ENCODE data around the gene PALLD.

The PALLD gene

DNA sequence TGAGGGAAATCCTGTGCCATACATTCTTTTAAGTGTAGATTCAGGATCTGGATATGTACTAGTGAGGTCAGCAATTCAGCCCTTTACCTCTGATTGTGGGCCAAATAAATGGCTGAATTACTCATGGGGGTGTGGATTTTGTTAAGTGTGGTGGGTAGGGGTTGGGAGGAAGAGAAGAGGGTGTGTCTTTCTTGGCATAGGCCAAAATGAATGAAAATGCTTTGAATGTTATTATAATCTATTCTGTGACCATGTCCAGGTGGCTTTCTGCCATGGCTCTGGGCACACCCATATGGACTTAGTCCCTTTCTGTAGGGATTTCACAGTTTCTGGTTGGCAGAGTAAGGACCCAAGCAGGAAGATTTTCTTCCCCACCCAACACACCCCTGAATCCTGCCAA lies 268.9 kb downstream of the PALLD start:
- DNase-seq (ENCODE audit: low spot score) = no peak

DNA sequence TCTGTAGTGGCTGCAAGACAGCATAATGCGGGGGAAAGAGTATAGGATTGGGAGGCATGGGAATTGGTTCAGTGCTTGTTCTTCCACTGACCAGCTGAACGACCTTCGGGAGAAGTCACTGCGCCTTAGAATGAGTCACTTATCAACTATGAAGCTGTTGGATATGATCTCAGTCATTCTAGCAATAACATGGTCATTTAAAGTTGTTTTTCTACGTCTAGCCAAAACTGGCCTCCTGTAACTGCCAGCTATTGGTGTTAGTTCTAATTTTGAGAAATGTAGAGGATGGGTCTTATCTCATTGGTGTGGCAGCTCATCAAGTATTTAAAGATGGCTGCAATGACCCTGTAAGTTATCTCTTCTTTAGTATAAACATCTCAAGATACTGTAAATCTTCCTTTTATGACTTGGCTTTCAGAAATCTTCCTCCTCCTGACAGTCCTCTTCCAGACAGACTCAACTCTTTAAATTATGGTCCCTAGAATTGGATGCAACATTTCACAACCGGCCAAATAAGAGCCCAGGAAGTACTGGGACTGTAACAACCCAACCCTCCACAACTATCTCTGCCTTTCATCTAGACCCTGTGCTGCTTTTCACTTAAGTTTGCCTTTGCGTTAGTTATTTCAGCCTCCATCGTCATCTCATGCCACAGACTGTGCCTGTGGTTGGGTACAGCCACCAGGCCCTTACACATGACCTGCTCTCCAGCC lies 269.9 kb downstream of the PALLD start:
- DNase-seq (ENCODE audit: low spot score) = no peak

DNA sequence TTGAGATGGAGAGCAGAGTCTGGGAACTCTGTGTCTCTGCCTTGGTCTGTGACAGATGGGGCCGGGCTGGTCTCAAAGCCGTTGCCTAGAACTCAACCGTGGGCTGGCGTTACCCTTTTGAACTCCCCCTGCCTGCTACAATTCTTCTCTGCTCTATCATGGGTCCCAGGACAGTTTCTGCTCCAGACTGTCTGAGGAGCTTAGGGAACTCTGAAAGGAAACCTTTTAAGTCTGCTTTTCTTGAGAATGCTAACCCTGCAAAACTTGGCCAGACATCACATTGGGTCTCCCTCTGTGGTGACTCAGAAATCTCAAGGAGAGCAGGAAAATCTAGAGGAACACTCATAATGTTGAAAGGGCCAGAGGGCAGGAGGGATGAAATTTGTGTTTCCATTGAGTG lies 272.6 kb downstream of the PALLD start:
- DNase-seq (ENCODE audit: low spot score) = no peak

DNA sequence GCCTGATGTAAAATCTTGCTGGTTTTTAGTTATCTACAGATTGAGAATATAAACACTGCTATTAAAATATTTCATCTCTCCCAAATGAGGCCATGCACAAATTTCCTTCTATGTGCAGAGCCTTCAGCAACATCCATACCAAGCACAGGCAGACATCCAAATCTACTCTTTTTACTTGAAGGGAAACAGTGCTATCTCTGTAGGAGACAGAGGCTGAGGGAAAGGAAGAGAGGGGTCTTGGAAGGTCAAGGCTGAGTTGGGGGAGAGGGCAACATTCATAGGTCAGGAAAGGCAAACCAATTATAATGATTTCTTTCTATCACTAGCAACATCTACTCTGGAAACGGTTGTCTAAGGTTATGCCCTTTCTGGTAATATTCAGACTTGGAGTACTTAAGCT lies 273.0 kb downstream of the PALLD start:
- no peak for DNase-seq (ENCODE audit: low spot score)

DNA sequence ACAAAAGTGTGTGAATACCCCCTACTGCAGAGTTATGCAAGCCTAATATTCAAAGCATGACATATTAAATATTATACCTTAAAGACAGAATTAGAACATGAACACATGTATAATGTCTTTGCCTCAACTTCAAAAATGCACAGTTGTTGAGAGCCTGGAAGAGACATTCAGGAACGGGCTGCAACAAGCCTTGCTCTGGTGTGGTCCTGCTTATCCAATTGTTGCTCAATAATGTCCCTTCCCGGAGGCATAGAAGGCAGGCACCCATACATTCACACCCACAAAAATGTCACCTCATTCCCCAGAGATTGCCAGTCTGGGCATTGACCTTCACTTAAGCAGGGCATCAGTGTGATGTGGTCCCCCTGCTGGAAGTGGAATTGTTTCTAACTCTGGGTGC lies 274.4 kb downstream of the PALLD start:
- no peak for DNase-seq (ENCODE audit: low spot score)

DNA sequence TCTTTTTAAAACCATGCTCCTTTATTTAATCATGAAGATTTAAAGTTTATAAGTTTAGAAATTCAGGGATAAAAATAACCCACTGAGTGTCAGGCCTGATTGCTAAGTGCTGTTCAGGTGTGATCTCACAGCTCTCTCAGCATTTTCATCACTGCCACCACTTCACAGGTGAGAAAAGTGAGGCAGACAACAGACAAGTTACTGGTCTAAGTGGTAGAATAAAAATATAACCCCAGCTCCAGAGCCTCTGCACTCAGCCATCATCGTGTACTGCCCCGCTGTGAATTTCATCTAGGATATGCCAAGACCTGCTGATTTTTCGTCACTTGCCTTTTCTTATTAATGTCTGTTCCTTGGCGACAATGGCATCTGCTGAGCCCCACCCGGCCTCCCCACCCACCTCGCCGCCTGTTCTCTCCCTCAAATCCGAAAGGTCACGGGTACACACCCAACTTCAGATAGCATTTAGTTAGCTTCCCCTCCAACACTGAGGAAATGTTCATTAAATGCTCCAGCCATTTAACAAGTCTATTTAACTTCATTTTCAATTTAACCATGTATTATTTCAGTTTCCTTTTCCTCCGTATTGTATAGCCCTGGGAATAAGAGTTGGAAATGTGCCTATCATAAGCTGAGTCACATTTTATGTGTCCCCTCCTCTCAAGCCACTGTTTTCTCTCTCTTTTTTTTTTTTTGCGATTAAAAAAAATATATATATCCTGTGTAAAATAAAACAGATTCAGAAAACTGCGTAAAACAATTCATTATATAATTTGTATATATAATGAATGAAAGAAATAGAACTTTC lies 276.7 kb downstream of the PALLD start:
- DNase-seq (ENCODE audit: low spot score) = no peak

DNA sequence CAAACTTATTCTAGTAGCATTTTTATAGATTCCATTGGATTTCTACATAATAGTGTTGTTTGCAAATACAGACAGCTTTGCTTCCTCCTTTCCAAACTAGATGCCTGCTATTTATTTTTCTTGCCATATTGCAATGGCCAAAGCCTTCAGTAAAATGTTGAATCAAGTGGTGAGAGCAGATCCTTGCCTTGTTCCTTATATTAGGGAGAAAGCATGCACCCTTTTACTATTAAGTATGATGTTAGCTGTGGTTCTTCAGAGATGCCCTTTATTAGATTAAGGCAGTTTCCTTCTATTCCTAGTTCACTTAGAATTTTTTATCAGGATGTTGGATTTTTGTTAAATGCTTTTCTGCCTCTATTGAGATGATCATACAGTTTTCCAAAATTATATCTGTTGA lies 279.5 kb downstream of the PALLD start:
- no peak for DNase-seq (ENCODE audit: low spot score)

DNA sequence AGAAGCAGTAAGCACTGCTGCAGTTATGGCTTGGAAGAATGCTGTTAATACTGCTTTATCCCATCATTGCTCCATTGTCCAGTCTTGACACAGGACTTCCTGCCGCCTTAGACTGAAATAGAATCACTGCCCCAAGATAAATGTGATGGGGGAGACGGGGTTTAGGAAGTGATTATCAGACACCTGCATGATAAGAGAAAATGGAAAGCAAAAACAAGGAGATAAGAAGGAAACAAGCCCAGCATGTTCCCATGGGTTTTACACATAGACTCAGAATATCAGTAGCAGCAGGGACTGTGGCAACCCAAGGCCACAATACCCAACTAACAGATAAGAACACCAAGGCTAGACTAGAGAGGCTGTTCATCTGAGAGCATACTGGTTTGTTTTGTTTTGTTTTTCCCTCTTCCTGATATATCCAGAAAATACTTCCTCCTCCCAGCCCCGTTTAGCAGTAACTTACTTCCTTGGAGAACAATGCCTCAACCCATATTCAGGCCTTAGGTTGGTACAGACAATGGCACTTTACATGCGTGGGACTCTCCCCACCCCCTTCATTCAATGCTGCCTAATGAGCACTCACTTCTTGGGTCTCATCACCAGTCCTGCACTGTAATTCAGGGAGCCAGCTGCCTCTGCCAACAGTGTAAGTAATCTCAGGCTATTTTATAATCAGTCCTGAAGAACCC lies 280.6 kb downstream of the PALLD start:
- DNase-seq (ENCODE audit: low spot score) = no peak

DNA sequence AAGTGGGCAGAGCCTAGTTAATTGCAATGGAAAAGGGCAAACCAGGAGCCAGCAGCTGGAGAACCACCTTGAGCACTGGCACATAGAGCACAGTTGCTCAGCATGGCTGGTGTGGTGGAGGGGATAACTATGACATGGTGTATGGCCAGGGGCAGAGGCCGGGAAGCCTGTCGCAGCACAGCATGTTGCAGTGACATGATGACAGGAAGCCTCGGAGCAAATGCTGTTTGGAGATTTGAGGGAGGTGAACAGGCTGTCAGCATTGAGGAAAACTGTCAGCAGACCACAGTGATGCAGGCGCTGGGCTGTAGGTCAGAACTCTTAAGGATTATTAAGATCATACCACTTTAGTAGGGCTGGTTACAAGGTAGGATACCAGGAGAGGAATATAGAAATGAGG lies 284.5 kb downstream of the PALLD start:
- no peak for DNase-seq (ENCODE audit: low spot score)

DNA sequence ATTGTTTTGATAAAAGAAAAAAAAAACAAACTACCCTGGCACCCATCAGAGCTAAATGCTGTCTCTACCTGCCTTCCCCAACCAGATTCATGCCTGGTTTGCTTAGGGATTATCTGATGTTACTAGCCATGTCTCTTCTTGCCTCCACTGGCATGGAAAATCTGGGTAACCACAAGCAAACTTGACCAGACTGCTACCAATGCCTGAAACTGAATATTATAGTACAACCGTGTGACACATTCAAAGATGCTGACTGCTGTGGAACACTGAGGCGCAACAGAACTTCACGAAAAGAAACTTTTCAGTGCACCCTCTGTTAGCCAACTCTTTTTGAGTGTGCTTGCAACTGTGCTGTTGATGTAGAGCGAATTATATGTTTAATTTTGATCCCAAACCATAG lies 285.1 kb downstream of the PALLD start:
- no peak for DNase-seq (ENCODE audit: low spot score)

DNA sequence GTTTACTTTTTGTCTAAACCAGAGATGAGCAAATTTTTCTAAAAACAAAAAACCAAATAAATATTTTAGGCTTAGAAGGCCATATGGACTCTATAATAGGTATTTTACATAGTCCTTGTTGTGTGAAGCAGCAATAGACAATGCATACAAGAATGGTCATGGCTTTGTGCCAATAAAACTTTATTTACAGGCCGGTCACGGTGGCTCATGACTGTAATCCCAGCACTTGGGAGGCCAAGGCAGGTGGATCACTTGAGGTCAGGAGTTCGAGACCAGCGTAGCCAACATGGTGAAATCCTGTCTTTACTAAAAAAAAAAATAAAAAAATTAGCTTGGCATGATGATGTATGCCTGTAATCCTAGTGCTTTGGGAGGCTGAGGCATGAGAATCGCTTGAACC lies 285.6 kb downstream of the PALLD start:
- DNase-seq (ENCODE audit: low spot score) = no peak

DNA sequence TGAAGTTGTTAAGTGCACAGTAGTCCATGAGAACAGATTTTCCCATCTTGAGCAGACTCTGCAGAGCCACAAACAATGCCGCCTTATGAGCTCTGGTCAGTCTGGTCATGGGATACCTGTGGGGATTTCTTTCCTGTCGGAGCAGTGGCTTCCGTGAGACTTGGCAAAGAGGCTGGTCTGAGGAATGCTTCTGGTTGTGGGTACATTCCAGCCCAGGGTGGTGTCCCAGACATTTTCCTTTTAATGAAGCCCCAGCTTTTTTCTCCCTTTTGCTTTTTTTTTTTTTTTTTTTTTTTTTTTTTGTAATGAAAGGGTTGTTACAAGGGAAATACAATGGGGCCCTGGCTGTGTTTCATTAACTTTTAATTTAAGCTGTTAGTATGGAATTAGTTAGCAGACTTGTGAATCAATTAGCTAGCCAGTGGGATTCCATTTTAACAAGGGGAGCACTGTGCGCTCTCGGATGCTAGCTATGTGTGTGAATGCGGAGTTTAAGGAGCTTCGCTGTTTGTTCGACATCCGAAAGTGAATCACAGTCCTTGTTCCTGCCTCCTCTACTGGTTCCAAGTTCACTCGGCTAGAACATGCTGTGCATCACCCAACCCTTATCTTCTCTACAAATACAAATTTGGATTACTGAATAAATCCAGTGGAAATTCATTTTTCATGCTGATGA lies 288.1 kb downstream of the PALLD start:
- DNase-seq (ENCODE audit: low spot score) = no peak

DNA sequence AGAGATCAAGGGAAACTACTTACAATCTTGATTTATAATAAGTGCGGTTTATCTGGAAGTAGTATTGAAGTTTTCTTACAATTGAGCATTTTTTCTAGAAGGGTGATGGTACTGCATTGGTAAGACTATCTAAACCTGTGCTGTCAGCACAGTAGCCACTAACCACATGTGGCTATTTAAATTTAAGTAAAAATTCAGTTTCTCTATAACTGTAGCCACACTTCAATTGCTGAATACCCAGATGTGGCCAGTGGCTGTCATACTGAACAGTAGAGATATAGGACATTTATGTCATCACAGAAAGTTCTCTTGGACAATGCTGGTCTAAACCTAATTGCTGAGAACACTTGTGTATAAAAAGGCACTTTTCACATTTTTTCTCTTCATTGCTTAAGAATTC lies 290.5 kb downstream of the PALLD start:
- no peak for DNase-seq (ENCODE audit: low spot score)

DNA sequence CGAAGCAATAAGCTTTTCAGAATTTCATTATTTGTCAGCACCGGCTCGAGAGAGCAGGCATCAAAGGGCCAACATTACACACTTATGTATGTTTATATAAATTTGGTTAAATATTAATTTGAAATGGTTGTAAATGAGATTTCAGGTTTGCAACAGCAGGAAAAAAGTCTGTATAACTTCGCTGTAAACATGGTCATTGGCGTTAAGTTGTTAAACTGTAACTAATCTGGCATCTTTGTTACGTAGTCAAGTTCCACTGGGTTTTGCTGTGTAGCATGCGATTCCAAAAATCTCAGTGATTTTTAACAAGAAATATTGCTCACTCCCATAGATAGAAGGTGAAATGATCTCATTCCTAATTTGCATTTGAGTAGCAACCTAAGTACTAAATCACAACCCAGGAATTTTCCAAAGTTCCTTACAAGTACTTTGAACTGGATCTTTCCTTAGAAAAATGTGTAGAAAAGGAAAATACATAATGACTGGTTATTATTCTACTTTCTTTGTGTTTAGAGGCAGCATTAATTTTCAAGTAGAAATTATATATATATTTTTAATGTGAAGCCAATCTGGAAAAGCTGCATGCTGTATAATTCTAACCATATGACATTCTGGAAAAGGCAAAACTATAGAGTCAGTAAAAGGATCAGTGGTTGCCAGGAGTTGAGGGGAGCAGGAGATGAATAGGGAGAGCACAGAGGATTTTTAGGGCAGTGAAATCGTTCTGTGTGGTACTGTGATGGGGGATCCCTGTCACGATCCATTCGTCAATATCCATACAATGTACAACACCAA lies 291.1 kb downstream of the PALLD start:
- no peak for DNase-seq (ENCODE audit: low spot score)

DNA sequence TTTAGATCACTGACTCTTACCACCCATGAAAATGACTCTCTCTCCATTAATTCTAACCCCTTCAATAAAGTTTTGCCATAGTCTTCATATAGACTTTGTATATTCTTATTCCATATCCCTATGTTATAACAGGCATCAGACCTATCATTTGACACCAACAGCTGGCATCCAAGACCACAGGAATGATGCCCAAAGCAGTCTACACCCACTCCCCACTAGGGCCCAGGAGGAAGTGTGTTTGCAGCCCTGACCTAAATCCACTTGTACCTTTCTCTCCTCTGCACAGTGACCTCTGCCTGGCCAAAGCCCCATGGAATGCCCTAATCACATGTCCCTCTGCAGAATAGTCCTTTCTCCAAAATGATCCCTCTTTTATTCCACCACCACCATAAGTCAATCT lies 294.0 kb downstream of the PALLD start:
- DNase-seq (ENCODE audit: low spot score) = no peak

DNA sequence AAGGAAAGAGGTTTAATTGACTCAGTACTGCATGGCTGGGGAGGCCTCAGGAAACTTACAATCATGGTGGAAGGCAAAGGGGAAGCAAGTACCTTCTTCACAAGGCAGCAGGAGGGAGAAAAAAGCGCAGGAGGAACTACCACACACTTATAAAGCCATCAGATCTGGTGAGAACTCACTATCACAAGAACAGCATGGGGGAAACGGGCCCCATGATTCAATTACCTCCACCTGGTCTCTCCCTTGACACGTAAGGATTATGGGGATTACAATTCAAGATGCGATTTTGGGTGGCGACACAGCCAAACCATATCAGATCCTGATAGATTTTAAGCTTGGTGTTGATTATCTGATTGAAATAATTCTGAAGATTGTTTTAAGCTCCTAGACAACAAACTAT lies 294.5 kb downstream of the PALLD start:
- DNase-seq (ENCODE audit: low spot score) = no peak

DNA sequence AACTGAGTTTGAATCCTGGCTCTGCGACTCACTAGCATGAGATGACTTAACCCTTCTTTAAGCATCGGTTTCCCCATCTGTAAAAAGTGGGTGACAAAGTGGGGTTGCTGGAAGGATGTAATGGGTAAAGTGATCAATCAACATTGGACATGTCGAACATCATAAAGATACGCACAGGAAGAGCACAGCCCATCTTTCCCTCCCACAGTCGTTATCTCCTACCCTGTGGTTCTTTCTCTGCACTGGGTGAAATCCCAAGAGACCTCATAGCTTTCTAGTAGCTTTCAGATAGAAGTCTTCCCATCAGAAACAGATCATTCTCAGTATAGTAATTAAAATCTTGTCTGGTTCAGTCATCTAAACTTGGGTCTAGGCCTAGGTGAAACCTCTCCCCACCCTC lies 296.7 kb downstream of the PALLD start:
- no peak for DNase-seq (ENCODE audit: low spot score)

DNA sequence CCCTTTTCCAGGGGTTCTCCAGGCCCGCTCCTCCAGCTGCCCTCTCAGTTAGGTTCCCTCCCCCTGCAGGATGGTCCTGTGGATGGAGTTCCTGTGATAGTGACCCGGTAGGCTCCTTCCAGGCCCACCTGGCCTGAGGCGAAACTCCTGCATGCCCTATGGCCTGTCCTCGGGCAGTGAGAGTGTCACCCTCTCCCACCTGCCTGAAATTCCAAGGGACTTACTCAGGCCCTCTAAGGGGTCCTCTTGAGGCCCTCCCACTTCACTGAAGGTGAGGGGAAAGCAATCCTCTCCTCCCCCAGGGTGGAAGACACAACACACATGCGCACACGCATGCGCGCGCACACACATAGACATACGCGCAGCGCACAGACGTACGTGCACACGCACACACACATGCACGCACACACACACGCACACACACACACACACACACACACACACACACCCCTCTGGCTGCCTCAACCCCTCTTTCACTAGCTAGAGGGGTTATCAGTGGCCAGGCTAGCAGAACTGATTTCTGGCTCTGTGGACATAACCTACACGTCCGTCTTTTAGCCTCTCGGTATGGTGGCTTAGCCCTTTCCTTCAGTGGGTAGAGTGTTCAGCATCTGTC lies 297.3 kb downstream of the PALLD start:
- no peak for DNase-seq (ENCODE audit: low spot score)

DNA sequence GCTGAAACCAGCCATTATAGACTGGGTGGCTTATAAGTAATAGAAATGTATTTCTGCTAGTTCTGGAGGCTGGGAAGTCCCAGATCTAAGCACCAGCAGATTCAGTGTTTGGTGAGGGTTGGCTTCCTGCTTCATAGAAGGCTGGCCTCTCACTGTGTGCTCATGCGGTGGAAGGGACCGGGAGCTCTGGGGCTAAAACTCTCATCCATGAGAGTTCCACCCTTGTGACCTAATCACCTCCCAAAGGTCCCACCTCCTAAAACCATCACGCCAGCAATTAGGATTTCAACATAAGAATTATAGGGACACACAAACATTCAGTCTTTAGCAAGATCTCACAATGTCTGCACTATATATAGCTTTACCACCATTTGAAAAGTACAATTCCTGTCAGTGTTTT lies 298.0 kb downstream of the PALLD start:
- no peak for DNase-seq (ENCODE audit: low spot score)

DNA sequence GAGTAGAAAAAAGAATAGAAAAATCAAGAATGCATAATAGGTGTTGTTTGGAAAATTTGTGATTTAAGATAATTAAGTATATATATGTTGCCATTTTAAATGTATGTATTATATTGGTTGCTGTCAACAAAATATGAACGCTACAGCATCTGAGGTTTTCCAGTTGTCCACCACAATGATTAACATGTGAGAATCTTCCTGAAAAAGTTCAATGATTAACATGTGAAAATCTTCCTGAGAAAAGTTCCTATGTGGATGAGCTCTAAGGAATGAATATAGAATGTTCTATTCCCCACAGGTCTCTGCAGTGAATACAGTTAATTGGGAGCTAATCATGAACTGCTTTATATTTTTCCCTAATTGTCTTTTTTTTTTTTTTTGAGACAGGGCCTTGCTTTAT lies 298.5 kb downstream of the PALLD start:
- no peak for DNase-seq (ENCODE audit: low spot score)

DNA sequence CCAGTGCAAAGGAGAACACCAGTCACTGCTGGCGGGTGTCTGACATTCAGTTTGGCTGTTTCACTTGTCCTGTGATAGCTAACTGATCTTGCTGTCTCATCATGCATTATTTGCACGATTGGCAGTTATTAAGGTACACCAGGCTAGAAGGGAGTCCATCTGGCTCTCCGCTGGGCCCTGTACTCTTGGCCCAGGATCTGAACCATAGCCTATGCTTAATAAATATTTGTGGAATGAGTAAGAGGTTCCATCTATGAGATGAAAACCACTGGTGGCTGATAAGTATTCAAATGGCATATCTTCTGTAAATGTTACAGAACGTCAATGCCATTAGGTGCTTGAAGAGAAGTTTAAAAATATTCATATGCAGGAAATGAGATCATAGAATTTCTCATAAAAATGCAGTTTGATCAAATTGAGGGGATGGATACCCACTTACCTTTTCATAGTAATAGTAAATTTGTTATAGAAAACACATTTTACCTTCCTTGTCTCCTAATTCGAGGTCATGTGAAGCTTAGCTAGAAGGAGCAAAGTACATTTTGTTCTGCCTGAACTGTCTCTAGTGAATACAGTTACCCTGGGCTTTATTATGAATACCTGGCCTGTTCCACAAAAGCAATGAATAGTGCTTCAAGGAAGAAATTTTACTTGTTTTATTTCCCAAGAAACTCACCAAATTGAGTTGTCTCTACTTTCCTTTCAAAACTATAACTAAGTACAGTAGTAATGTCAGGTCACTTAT lies 299.7 kb downstream of the PALLD start:
- DNase-seq (ENCODE audit: low spot score) = no peak
